Measurements from ENCODE around the gene SNX1.

The SNX1 gene

GRCh38 chr15:64122444-64122843, 26.7 kb downstream of the SNX1 start:
- TF ChIP-seq, protein P1, sequence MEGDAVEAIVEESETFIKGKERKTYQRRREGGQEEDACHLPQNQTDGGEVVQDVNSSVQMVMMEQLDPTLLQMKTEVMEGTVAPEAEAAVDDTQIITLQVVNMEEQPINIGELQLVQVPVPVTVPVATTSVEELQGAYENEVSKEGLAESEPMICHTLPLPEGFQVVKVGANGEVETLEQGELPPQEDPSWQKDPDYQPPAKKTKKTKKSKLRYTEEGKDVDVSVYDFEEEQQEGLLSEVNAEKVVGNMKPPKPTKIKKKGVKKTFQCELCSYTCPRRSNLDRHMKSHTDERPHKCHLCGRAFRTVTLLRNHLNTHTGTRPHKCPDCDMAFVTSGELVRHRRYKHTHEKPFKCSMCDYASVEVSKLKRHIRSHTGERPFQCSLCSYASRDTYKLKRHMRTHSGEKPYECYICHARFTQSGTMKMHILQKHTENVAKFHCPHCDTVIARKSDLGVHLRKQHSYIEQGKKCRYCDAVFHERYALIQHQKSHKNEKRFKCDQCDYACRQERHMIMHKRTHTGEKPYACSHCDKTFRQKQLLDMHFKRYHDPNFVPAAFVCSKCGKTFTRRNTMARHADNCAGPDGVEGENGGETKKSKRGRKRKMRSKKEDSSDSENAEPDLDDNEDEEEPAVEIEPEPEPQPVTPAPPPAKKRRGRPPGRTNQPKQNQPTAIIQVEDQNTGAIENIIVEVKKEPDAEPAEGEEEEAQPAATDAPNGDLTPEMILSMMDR (conservative IDR thresholded peaks at IDR 0.05; ENCODE audit: low read depth, low read length), result no peak
- DNase-seq (ENCODE audit: low read depth), result no peak

GRCh38 chr15:64122936-64123351, 27.2 kb downstream of the SNX1 start:
- TF ChIP-seq, protein P1 (conservative IDR thresholded peaks at IDR 0.05; ENCODE audit: low read depth, low read length), result no peak
- H3K4me3 ChIP-seq (ENCODE audit: low read length), result no peak overlapping the region
- DNase-seq (ENCODE audit: low read depth), result no peak

More at GRCh38 chr15:64122444-64122843, 26.7 kb downstream of the SNX1 start:
- no peak overlapping the region for H3K4me3 ChIP-seq (ENCODE audit: low read length)

GRCh38 chr15:64125978-64126377, 30.2 kb downstream of the SNX1 start:
- no peak for DNase-seq (ENCODE audit: low read depth)
- H3K4me3 ChIP-seq (ENCODE audit: low read length), result no peak overlapping the region
- TF ChIP-seq, protein P1 (conservative IDR thresholded peaks at IDR 0.05; ENCODE audit: low read depth, low read length), result no peak

DNA sequence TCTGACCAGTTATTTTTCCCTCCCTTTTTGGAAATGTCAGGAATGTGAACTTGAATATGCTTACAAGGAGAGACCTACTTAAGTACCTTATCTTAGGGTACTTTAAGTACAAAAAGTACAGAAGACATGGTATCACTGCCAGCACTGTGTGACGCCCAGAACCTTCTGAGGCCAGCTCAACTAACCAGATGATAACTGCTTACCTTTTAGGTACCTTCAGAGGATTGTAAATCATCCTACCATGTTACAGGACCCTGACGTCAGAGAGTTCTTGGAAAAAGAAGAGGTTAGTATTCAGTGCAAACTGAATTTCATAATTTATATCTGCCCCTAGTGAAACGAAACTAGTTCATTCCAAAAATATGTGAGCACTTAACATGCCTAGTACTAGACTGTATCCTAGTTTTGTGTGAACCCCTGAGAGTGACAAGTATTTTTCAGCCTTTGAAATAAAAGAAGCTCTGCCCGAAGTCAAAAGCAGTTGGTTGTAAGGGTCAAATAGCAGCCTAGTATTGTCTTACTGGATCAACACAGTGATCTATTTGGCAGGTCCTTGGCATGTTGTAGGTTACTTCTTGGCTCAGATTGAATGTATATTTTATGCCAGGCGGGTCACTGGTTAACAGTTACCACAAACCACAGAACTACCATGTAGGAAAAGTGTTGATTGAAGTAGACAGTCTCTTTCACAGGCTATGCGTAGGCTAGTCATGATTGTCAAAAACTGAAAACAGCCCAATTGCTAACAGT, 31.9 kb downstream of the SNX1 start:
- TF ChIP-seq, protein P1 (conservative IDR thresholded peaks at IDR 0.05; ENCODE audit: low read depth, low read length), result no peak
- no peak for DNase-seq (ENCODE audit: low read depth)
- H3K4me3 ChIP-seq (ENCODE audit: low read length), result no peak overlapping the region

DNA sequence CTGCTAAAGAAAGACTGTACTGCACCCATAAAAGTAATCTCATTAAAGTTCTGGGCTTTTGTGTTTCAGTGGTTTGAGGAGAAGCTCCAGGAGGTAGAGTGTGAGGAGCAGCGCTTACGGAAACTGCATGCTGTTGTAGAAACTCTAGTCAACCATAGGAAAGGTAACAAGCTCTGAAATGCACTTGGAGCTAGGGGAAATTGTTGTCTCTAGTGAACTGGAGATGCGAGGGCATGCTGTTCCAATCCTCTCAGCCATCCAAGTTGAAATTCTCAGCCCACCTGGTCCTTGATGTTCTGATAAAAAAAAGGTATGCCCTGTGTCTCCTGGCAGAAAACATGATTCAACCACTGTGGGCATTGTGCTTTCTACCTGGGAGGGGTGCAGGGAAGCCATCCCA, 34.4 kb downstream of the SNX1 start:
- TF ChIP-seq, protein P1 (conservative IDR thresholded peaks at IDR 0.05; ENCODE audit: low read depth, low read length), result no peak
- no peak for DNase-seq (ENCODE audit: low read depth)
- H3K4me3 ChIP-seq (ENCODE audit: low read length), result no peak overlapping the region

GRCh38 chr15:64131547-64131946, 35.8 kb downstream of the SNX1 start:
- no peak for DNase-seq (ENCODE audit: low read depth)
- no peak overlapping the region for H3K4me3 ChIP-seq (ENCODE audit: low read length)
- TF ChIP-seq, protein P1 (conservative IDR thresholded peaks at IDR 0.05; ENCODE audit: low read depth, low read length), result no peak

DNA sequence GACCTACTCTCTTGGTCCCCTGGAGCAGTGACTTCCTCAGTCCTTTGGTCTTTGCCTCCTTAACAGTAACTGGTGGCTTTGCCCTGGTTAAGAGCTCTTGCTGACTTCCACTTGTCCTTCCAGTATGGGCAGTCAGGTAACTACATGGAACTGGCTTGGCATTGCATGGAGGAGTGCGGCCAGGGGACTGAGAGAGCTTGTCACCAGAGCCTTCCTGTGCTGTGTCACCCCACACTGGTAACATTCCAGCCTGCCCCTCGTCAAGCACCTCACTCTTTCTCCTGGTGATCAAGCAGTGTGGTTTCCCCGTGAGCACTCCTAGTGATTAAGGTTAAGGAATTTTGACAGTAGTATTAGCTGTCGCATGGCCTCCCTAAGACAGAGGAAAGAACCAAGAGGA, 36.4 kb downstream of the SNX1 start:
- TF ChIP-seq, protein P1 (conservative IDR thresholded peaks at IDR 0.05; ENCODE audit: low read depth, low read length), result no peak
- H3K4me3 ChIP-seq (ENCODE audit: low read length), result no peak overlapping the region
- no peak for DNase-seq (ENCODE audit: low read depth)

Measured in retinal pigment epithelial cell (primary cell).